Naive thymus-derived CD4-positive, alpha-beta T cell (primary cell): ENCODE results near the gene REXO5. TPM values are rescaled to one million over a fixed set of nuclear protein-coding genes. Genes with fewer than 3 reads are reported as not detected.

ENCODE experiments used
- ATAC-seq: fragments of 150-1000 bp; cut with Tn5 transposase; 2 replicates; pipeline ENCODE4 v1.10.0; 2021; ENCODE audit warnings: mild to moderate bottlenecking, moderate library complexity
- CTCF ChIA-PET: fragments of 350-600 bp; sonication (Branson Sonifier 250); formaldehyde crosslinking; loops from one replicate; lab custom pipeline; 2021; ENCODE audit warnings: antibody characterized with exemption; lab: Charles Lee
- POLR2A ChIA-PET: fragments of 350-600 bp; sonication (Branson Sonifier 250); formaldehyde crosslinking; loops from one replicate; lab custom pipeline; 2021; ENCODE audit warnings: antibody characterized with exemption, inconsistent platforms; lab: Charles Lee
- DNase-seq, 9 donors: peaks; one replicate each; pipeline versions ENCODE4 v3.0.0 to v3.0.0-alpha.2; 2020 to 2022; ENCODE audit warnings: mixed read lengths in 1 of 9
- H3K27ac ChIP-seq: one replicate; pipeline ENCODE4 v1.7.0; 2013; ENCODE audit warnings: mild to moderate bottlenecking, low read depth, low read length, moderate library complexity
- H3K27me3 ChIP-seq, 2 donors: one replicate each; pipeline ENCODE4 v1.7.0; 2013; ENCODE audit warnings: low read length in 2 of 2, mild to moderate bottlenecking in 2 of 2, moderate library complexity in 2 of 2; ENCODE audit not compliant: control insufficient read depth in 2 of 2, insufficient read depth in 2 of 2
- H3K36me3 ChIP-seq, 3 experiments: 1 replicate in 2 of 3; 2 replicates in 1 of 3; pipeline ENCODE4 v1.7.0; 2013; ENCODE audit warnings: low read length in 3 of 3, mild to moderate bottlenecking in 3 of 3, moderate library complexity in 1 of 3; ENCODE audit not compliant: insufficient read depth in 3 of 3, control insufficient read depth in 2 of 3
- H3K4me1 ChIP-seq, 2 donors: one replicate each; pipeline ENCODE4 v1.7.0; 2013; ENCODE audit warnings: low read length in 2 of 2, mild to moderate bottlenecking in 2 of 2, moderate library complexity in 1 of 2; ENCODE audit not compliant: control insufficient read depth in 2 of 2, insufficient read depth in 2 of 2
- H3K4me3 ChIP-seq: 2 replicates; pipeline ENCODE4 v1.7.0; 2013; ENCODE audit warnings: mild to moderate bottlenecking, low read length
- H3K9me3 ChIP-seq, 3 experiments: 1 replicate in 2 of 3; 2 replicates in 1 of 3; pipeline ENCODE4 v1.7.0; 2013; ENCODE audit warnings: low read length in 3 of 3; ENCODE audit not compliant: control insufficient read depth in 2 of 3
- H3K27ac Mint-ChIP-seq, 9 donors: one replicate each; pipeline ENCODE4 v1.8.0; 2020 to 2022; ENCODE audit warnings: mixed read lengths in 9 of 9, mild to moderate bottlenecking in 8 of 9, moderate library complexity in 5 of 9, inconsistent platforms in 2 of 9
- H3K27me3 Mint-ChIP-seq, 5 donors: one replicate each; pipeline ENCODE4 v1.8.0; 2021 to 2022; ENCODE audit warnings: mixed read lengths in 5 of 5, mild to moderate bottlenecking in 1 of 5
- H3K36me3 Mint-ChIP-seq, 5 donors: one replicate each; pipeline ENCODE4 v1.8.0; 2020 to 2022; ENCODE audit warnings: mixed read lengths in 5 of 5, mild to moderate bottlenecking in 3 of 5, inconsistent platforms in 1 of 5
- H3K4me1 Mint-ChIP-seq, 7 donors: one replicate each; pipeline ENCODE4 v1.8.0; 2020 to 2022; ENCODE audit warnings: mixed read lengths in 7 of 7, mild to moderate bottlenecking in 3 of 7, inconsistent platforms in 1 of 7
- H3K4me3 Mint-ChIP-seq, 10 donors: one replicate each; pipeline ENCODE4 v1.8.0; 2020 to 2022; ENCODE audit warnings: mild to moderate bottlenecking in 10 of 10, mixed read lengths in 10 of 10, moderate library complexity in 6 of 10, inconsistent platforms in 2 of 10
- H3K9me3 Mint-ChIP-seq, 11 donors: one replicate each; pipeline ENCODE4 v1.8.0; 2020 to 2022; ENCODE audit warnings: mixed read lengths in 11 of 11, mild to moderate bottlenecking in 4 of 11, inconsistent platforms in 1 of 11, moderate library complexity in 1 of 11
- intact Hi-C, 2 donors: fragments of 100-400 bp; cut with micrococcal nuclease; formaldehyde crosslinking; loops; one replicate each; pipeline ENCODE4 v1.15.1; 2023
- polyA plus RNA-seq, 2 donors: library from polyadenylated mRNA; unstranded; fragments of 300-500 nt; fragmentation: Illumina TruSeq; gene quantifications; one replicate each; pipeline ENCODE4 v1.2.3, GENCODE V29; 2021
- total RNA-seq, 6 experiments: library from RNA in 5 of 6; stranded (reverse) in 5 of 6; gene quantifications; 1 replicate in 5 of 6; 2 replicates in 1 of 6; pipeline ENCODE4 v1.2.3 and lab custom pipeline; 2021 to 2026

REXO5 gene
- total and polyA plus RNA-seq, 7 experiments from 2014 or later: 0.35 to 9.5 (median 1.6) TPM; not detected in 2

GRCh38 chr16:20884240-20884556, 77.9 kb downstream of the REXO5 start:
- ChIA-PET CTCF (no interaction called here), POLR2A (no interaction called here)
- Mint-ChIP-seq H3K4me3 (peak overlapping the region in 1 of 10 donors; percentile 58), H3K27me3 (no peaks in the 10 kb centered on the region), H3K27ac (peak overlapping the region in 4 of 9 donors; percentile 13 to 68 (median 42)), H3K9me3 (peaks cover 0 to 2% (median 0%) of the 10 kb centered on the region in 11 donors), H3K4me1 (peaks cover 7 to 44% (median 22%) of the 10 kb centered on the region in 7 donors), H3K36me3 (peaks cover 0 to 34% (median 14%) of the 10 kb centered on the region in 5 donors)
- Histone ChIP-seq H3K9me3 (no peaks in the 10 kb centered on the region), H3K27me3 (no peaks in the 10 kb centered on the region), H3K27ac (no peak overlapping the region), H3K4me1 (peaks cover 0 to 4% of the 10 kb centered on the region in 2 donors), H3K36me3 (no peaks in the 10 kb centered on the region), H3K4me3 (no peak overlapping the region)
- intact Hi-C loops: loop anchor here in 1 of 2 donors (2.0 kb wide), 1 partner anchor 17 kb away; the partner anchor contains the start of genes DCUN1D3 and LYRM1
- DNase-seq (no peak), ATAC-seq (no peak)

- ATAC-seq: no peak
- ChIA-PET POLR2A (no interaction called here), CTCF (no interaction called here)
- Histone ChIP-seq H3K27ac (no peak overlapping the region), H3K36me3 (no peaks in the 10 kb centered on the region), H3K27me3 (no peaks in the 10 kb centered on the region), H3K4me1 (peaks cover 0 to 4% of the 10 kb centered on the region in 2 donors), H3K9me3 (no peaks in the 10 kb centered on the region), H3K4me3 (no peak overlapping the region)
- H3K27ac Mint-ChIP-seq: no peak overlapping the region
- H3K36me3 Mint-ChIP-seq: peaks cover 0 to 34% (median 14%) of the 10 kb centered on the region in 5 donors
- no peak for DNase-seq
- intact Hi-C loops: no loop called here
- H3K9me3 Mint-ChIP-seq: peaks cover 0 to 2% (median 0%) of the 10 kb centered on the region in 11 donors
- no peak overlapping the region for H3K4me3 Mint-ChIP-seq
- H3K4me1 Mint-ChIP-seq: peaks cover 7 to 30% (median 19%) of the 10 kb centered on the region in 7 donors
- no peaks in the 10 kb centered on the region for H3K27me3 Mint-ChIP-seq
Measured at GRCh38 chr16:20886320-20886719, 80.0 kb downstream of the REXO5 start.

- intact Hi-C loops: no loop called here
- H3K27me3 Mint-ChIP-seq: no peaks in the 10 kb centered on the region
- H3K4me3 Mint-ChIP-seq: no peak overlapping the region
- Histone ChIP-seq H3K36me3 (peaks cover 0 to 7% (median 0%) of the 10 kb centered on the region in 3 experiments), H3K4me1 (peaks cover 0 to 4% of the 10 kb centered on the region in 2 donors), H3K9me3 (no peaks in the 10 kb centered on the region), H3K4me3 (no peak overlapping the region), H3K27me3 (no peaks in the 10 kb centered on the region), H3K27ac (no peak overlapping the region)
- H3K27ac Mint-ChIP-seq: no peak overlapping the region
- H3K4me1 Mint-ChIP-seq: peaks cover 7 to 25% (median 20%) of the 10 kb centered on the region in 7 donors
- POLR2A ChIA-PET: no interaction called here
- peaks cover 0 to 2% (median 0%) of the 10 kb centered on the region in 11 donors for H3K9me3 Mint-ChIP-seq
- ATAC-seq (no peak), DNase-seq (no peak)
- CTCF ChIA-PET: no interaction called here
- peaks cover 0 to 38% (median 19%) of the 10 kb centered on the region in 5 donors for H3K36me3 Mint-ChIP-seq
Measured at GRCh38 chr16:20887207-20887606, 80.9 kb downstream of the REXO5 start.

- intact Hi-C loops: no loop called here
- Histone ChIP-seq H3K36me3 (peaks cover 0 to 17% (median 0%) of the 10 kb centered on the region in 3 experiments), H3K4me1 (no peaks in the 10 kb centered on the region), H3K27ac (no peak overlapping the region), H3K27me3 (no peaks in the 10 kb centered on the region), H3K9me3 (no peaks in the 10 kb centered on the region), H3K4me3 (no peak overlapping the region)
- CTCF ChIA-PET: interaction anchor here (0.6 to 1.6 kb wide), 3 partner anchors 14 to 1334 kb away, joined by 3 to 6 read pairs (median 3); no protein-coding TSS in a partner anchor
- ATAC-seq (no peak), DNase-seq (no peak)
- POLR2A ChIA-PET: interaction anchor here (1.0 kb wide), 1 partner anchor 15 kb away, joined by 5 read pairs; no protein-coding TSS in a partner anchor
- H3K27ac Mint-ChIP-seq: no peak overlapping the region
- no peak overlapping the region for H3K4me3 Mint-ChIP-seq
- no peaks in the 10 kb centered on the region for H3K27me3 Mint-ChIP-seq
- H3K4me1 Mint-ChIP-seq: peaks cover 0 to 27% (median 11%) of the 10 kb centered on the region in 7 donors
- H3K36me3 Mint-ChIP-seq: peaks cover 0 to 41% (median 16%) of the 10 kb centered on the region in 5 donors
- H3K9me3 Mint-ChIP-seq: no peaks in the 10 kb centered on the region
Measured at GRCh38 chr16:20889625-20890275, 83.4 kb downstream of the REXO5 start.

- no peaks in the 10 kb centered on the region for H3K27me3 Mint-ChIP-seq
- H3K4me1 Mint-ChIP-seq: peaks cover 16 to 45% (median 21%) of the 10 kb centered on the region in 7 donors
- Histone ChIP-seq H3K4me3 (no peak overlapping the region), H3K36me3 (peaks cover 0 to 17% (median 0%) of the 10 kb centered on the region in 3 experiments), H3K27me3 (no peaks in the 10 kb centered on the region), H3K9me3 (no peaks in the 10 kb centered on the region), H3K27ac (no peak overlapping the region), H3K4me1 (peaks cover 0 to 5% of the 10 kb centered on the region in 2 donors)
- H3K27ac Mint-ChIP-seq: no peak overlapping the region
- intact Hi-C loops: no loop called here
- ChIA-PET CTCF (no interaction called here), POLR2A (no interaction called here)
- no peaks in the 10 kb centered on the region for H3K9me3 Mint-ChIP-seq
- no peak overlapping the region for H3K4me3 Mint-ChIP-seq
- no peak for ATAC-seq
- peaks cover 0 to 34% (median 16%) of the 10 kb centered on the region in 5 donors for H3K36me3 Mint-ChIP-seq
- no peak for DNase-seq
Measured at GRCh38 chr16:20894388-20894787, 88.1 kb downstream of the REXO5 start.

GRCh38 chr16:20897253-20897897, 91.0 kb downstream of the REXO5 start:
- ChIA-PET POLR2A (no interaction called here), CTCF (interaction anchor here (0.7 kb wide), 1 partner anchor 260 kb away, joined by 3 read pairs; no protein-coding TSS in a partner anchor)
- Histone ChIP-seq H3K27me3 (no peaks in the 10 kb centered on the region), H3K9me3 (no peaks in the 10 kb centered on the region), H3K4me3 (no peak overlapping the region), H3K4me1 (peaks cover 7% of the 10 kb centered on the region in 2 donors), H3K36me3 (peaks cover 0 to 15% (median 0%) of the 10 kb centered on the region in 3 experiments), H3K27ac (no peak overlapping the region)
- H3K36me3 Mint-ChIP-seq: peaks cover 4 to 26% (median 10%) of the 10 kb centered on the region in 5 donors
- H3K4me3 Mint-ChIP-seq: peak overlapping the region in 5 of 10 donors; percentile 2 to 87 (median 27)
- ATAC-seq (no peak), DNase-seq (no peak)
- intact Hi-C loops: no loop called here
- no peaks in the 10 kb centered on the region for H3K27me3 Mint-ChIP-seq
- peaks cover 31 to 61% (median 45%) of the 10 kb centered on the region in 7 donors for H3K4me1 Mint-ChIP-seq
- H3K27ac Mint-ChIP-seq: peak overlapping the region in 5 of 9 donors; percentile 20 to 57 (median 35)
- peaks cover 0 to 3% (median 0%) of the 10 kb centered on the region in 11 donors for H3K9me3 Mint-ChIP-seq
